Brain pericyte (primary cell): ENCODE results near the gene CAPN12.

Experiments used
- DNase-seq: peaks from one replicate; pipeline ENCODE4 v3.0.0-alpha.2; 2012; ENCODE audit warnings: low read depth, low spot score

Gene CAPN12

GRCh38 chr19:38726284-38726673, 18.0 kb downstream of the CAPN12 start:
- no peak for DNase-seq

GRCh38 chr19:38725469-38726283, 18.6 kb downstream of the CAPN12 start:
- DNase-seq: no peak

GRCh38 chr19:38723990-38724854, 20.1 kb downstream of the CAPN12 start:
- DNase-seq: no peak

- no peak for DNase-seq
Measured at GRCh38 chr19:38723606-38723965, 20.7 kb downstream of the CAPN12 start.

- no peak for DNase-seq
Measured at GRCh38 chr19:38722947-38723605, 21.2 kb downstream of the CAPN12 start.

GRCh38 chr19:38721979-38722773, 22.1 kb downstream of the CAPN12 start:
- no peak for DNase-seq

GRCh38 chr19:38721496-38721895, 22.8 kb downstream of the CAPN12 start:
- DNase-seq: no peak

- DNase-seq: no peak
Measured at GRCh38 chr19:38720559-38721236, 23.6 kb downstream of the CAPN12 start.

- DNase-seq: no peak
Measured at GRCh38 chr19:38719761-38720558, 24.3 kb downstream of the CAPN12 start.

GRCh38 chr19:38718747-38719543, 25.3 kb downstream of the CAPN12 start:
- DNase-seq: no peak

GRCh38 chr19:38717855-38718254, 26.4 kb downstream of the CAPN12 start:
- DNase-seq: no peak

GRCh38 chr19:38717051-38717450, 27.2 kb downstream of the CAPN12 start:
- no peak for DNase-seq

GRCh38 chr19:38715555-38715954, 28.7 kb downstream of the CAPN12 start:
- no peak for DNase-seq

GRCh38 chr19:38714354-38714778, 29.9 kb downstream of the CAPN12 start:
- DNase-seq: no peak

GRCh38 chr19:38713865-38714264, 30.4 kb downstream of the CAPN12 start:
- DNase-seq: no peak

GRCh38 chr19:38713227-38713649, 31.0 kb downstream of the CAPN12 start:
- no peak for DNase-seq

- DNase-seq: no peak
Measured at GRCh38 chr19:38712161-38712748, 32.0 kb downstream of the CAPN12 start.

- DNase-seq: peak; percentile 96
Measured at GRCh38 chr19:38711726-38712153, 32.5 kb downstream of the CAPN12 start.
